Stimulated activated CD4-positive, alpha-beta T cell treated with anti-CD3 and anti-CD28 coated beads, TNF-alpha, amount 100 ng/mL, for 1 hour (primary cell): ENCODE results near the gene SDHC.
"Not testable (repeated sequence)": the region's sequence is repeated elsewhere in the genome, so short reads cannot be mapped to it uniquely, and the experiment has no call there.

Source experiments
- DNase-seq, 3 donors: peaks; one replicate each; pipeline ENCODE4 v3.0.0-alpha.2; 2020; ENCODE audit warnings: low read depth in 3 of 3, low spot score in 1 of 3

SDHC gene

DNA sequence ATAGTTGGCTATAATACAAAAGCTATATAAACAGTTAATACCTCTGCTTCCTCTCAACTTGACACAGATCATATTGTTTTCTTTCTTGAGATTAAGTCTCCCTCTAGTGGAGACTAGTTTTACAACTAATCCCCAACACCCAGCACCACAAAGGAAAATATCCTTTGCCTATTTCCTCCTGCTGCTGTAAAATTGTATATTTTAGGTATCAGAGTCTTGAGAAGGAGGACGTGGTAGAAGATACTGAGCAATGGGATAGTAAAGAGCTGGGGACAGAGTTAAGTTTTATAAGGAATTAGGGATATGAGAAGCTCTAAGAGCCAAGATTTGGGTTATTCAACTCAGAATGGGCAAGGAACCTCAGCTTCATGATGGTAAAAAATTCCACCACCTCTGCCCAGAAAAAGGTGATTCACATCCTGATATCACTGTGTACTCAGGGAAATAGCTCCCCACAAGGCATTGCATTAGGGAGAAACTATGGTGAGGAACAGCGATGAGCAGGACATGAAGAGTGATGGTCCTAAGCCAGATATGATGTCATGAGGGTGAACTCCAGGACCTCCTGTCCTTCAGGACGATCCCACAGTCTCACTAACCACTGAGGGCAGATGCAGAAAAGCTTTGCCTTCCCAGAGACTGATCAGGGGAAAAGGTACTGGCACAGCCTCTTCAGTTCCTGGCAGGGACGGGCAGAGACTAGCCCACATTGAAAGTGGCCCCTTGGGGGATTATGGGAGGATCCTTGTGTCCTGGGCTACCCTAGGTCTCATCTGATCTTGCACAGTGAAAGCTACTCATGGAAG, 68.2 kb downstream of the SDHC start:
- DNase-seq: no peak

- no peak for DNase-seq
Observed at GRCh38 chr1:161388639-161389038, 74.5 kb downstream of the SDHC start.

GRCh38 chr1:161389158-161389557, 75.0 kb downstream of the SDHC start:
- DNase-seq: not testable (repeated sequence)

DNA sequence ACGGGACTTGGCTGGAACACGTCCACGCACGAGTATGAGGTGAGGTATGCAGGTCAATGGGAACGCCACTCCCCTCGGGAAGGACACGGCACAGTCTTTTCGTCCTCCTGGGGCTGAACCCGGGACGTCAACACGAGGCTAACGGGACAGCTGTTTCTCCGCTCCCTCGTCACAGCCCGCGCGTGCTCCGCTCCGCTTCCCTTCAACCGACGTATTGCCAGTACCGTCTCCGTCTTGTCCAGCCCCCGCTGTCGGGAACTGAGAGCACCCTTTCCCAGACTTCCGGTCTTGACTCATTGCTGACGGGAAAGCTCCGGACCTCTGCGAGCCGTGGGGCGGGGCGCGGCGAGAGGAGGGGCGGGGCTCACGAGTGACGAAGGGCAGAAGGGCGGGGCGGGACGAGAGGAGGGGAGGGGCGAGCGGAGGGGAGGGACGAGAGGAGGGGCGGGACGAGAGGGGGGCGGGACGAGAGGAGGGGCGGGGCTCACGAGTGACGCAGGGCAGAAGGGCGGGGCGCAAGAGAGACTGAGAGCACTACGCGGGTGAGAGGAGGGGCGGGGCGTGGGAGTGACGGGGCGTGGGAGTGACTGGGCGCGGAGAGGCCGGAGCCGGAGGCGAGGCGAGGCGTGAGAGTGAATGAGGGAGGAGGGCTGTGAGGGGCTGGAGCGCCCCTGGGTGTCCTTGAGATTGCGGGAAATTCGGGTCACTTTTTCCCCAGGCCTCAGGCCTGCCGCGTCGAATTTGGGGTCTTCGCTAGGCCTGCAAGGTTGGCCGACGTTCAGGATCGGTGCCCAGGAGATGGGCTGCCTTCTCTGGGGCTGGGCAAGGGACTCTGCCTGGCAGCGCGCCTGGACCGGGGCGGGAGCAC, 75.7 kb downstream of the SDHC start:
- DNase-seq: peak; percentile 85 to 90 (median 85)

GRCh38 chr1:161390559-161390858, 76.3 kb downstream of the SDHC start:
- DNase-seq: no peak

- not testable (repeated sequence) for DNase-seq
Observed at GRCh38 chr1:161391136-161391535, 77.0 kb downstream of the SDHC start.

DNA sequence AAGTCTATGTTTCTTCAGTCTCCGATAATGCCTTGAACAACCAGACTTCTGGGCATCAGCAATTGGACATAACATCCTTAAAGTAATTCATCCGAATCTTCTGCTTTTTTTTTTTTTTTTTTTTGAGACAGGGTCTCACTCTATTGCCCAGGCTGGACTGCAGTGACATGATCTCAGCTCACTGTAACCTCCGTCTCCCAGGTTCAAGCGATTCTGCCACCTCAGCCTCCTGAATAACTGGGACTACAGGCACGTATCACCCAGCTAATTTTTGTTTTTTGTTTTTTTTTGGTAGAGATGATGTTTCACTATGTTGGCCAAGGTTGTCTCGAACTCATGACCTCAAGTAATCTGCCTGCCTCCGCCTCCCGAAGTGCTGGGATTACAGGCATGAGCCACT, 77.4 kb downstream of the SDHC start:
- no peak for DNase-seq

DNA sequence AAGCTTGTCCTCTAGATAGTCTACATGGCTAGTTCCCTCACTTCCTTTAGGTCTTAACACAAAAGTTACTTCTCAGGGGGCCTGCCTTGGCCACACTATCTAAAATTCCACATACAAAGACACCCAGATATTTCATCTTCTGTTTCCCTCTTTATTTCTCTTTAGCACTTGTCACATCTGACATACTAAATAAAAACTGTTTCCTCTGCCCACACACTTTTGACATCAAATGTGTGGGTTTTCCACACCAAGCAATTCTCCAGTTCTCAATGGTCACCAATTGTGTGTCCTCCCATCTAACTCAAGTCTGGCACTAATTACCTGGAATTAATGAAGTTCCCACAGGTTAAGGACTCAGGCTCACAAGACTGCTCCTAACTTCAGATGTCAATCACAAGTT, 79.0 kb downstream of the SDHC start:
- DNase-seq: no peak

- not testable (repeated sequence) for DNase-seq
Observed at GRCh38 chr1:161397038-161397437, 82.9 kb downstream of the SDHC start.

DNA sequence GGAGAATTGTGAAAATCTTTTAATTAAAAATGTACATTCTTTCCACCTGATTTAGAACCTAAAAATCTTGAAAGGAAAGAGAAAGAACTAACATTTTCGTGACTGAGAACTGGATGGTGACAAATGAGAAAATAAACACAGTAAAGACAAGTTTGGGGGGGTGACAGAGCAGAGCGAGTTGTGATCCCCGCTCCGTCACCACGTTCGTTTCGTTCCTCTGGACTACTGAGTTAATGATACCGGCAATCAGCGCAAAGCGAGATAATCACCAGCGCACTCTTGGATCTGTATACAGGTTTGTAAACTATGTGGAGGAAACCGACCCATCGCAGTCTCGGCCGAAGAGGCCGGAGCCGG, 84.7 kb downstream of the SDHC start:
- no peak for DNase-seq

GRCh38 chr1:161399257-161399998, 85.2 kb downstream of the SDHC start:
- peak; percentile 79 to 95 (median 92) for DNase-seq

DNA sequence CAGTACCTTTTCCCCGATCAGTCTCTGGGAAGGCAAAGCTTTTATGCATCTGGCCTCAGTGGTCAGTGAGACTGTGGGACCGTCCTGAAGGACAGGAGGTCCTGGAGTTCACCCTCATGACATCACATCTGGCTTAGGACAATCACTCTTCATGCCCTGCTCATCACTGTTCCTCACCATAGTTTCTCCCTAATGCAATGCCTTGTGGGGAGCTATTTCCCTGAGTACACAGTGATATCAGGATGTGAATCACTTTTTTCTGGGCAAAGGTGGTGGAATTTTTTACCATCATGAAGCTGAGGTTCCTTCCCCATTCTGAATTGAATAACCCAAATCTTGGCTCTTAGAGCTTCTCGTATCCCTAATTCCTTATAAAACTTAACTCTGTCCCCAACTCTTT, 88.3 kb downstream of the SDHC start:
- DNase-seq: no peak

- no peak for DNase-seq
Observed at GRCh38 chr1:161404051-161404597, 89.9 kb downstream of the SDHC start.

GRCh38 chr1:161406551-161406950, 92.4 kb downstream of the SDHC start:
- DNase-seq: not testable (repeated sequence)

DNA sequence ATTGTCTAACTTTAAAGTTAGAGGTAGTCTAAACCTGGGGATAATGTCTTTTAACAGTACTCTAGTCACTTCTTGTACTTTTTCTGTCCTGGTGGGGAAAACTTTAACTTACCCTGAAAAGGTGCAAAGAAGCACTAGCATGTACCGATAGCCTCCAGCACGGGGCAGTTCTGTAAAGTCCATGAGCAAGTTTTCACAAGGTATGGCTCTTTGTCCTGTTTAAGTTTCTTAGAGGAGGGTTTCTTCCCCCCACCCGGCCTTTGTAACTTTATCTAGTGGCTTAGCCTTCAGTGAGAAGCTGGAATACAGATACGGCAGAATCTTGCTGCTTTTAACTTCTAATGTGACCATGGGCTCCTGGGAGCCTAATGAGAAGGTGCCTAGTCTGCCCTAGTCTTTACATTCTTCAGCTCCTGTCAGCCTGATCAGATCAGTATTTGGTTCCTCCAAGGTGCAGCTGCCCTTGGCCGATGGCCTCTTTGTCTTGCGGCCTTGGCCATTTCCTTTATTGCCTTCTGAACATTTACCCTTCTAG, 93.3 kb downstream of the SDHC start:
- no peak for DNase-seq

DNA sequence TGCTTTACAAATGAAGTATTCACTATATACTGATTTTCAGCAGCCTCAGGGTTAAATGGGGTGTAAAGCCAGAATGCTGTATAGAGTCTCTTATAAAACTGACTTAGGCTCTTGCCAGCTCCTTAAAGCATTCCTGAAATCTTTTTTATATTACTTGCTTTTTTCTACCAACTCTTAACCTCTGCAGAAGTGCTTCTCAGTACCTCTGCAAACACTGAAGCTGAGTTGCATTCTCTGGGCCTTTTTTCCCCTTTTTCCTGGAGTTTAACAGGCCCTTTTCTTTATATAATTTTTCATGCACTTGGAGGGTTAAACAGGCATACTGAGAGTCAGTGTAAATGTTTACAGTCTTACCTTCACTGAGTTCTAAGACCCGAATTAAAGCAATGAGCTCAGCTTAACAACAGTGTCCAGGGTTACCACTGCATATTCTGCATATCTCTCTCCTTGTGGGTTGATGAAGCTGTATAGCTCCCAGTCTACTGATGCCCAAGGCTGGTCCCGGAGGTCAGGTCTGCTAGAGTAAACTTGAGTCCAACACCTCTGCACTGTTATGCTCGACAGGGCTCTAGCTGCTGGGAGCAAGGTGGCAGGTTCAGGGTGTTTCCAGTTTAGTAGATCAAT, 94.4 kb downstream of the SDHC start:
- no peak for DNase-seq

- DNase-seq: not testable (repeated sequence)
Observed at GRCh38 chr1:161409848-161410635, 95.9 kb downstream of the SDHC start.

GRCh38 chr1:161410636-161410970, 96.4 kb downstream of the SDHC start:
- DNase-seq: not testable (repeated sequence)
